GM23338 (cell line): ENCODE measurements around the gene BRICD5. TPM values are rescaled to one million over a fixed set of nuclear protein-coding genes. Genes with fewer than 3 reads are reported as not detected.
A peak's percentile ranks its signal among the peaks of the same experiment; 100 is the strongest.

Experiments used
- ATAC-seq: fragments of 200-7000 bp; cut with Tn5 transposase; 3 replicates; pipeline ENCODE4 v1.9.1; 2020
- DNase-seq: peaks from one replicate; pipeline ENCODE4 v3.0.0-alpha.2; 2015; ENCODE audit warnings: low spot score
- H2AFZ ChIP-seq: fragments of 200-600 bp; sonication (generic); 2 replicates; pipeline ENCODE4 v1.8.0; 2016; ENCODE audit warnings: antibody characterized with exemption, mild to moderate bottlenecking, moderate library complexity
- H3F3A ChIP-seq: fragments of 200-600 bp; sonication (generic); replicated peaks from 2 replicates; pipeline ENCODE4 v1.8.0; 2017; ENCODE audit warnings: antibody characterized with exemption, mixed run types, low read depth
- H3K27ac ChIP-seq: fragments of 200-600 bp; sonication (generic); 2 replicates; pipeline ENCODE4 v1.6.1; 2016; ENCODE audit warnings: low read depth
- H3K27me3 ChIP-seq: fragments of 200-600 bp; sonication (generic); 2 replicates; pipeline ENCODE4 v1.8.0; 2016; ENCODE audit warnings: mild to moderate bottlenecking, mixed run types, moderate library complexity; ENCODE audit not compliant: insufficient read depth
- H3K36me3 ChIP-seq: fragments of 200-600 bp; sonication (generic); 2 replicates; pipeline ENCODE4 v1.8.0; 2016; ENCODE audit warnings: mild to moderate bottlenecking; ENCODE audit not compliant: insufficient read depth
- H3K4me1 ChIP-seq: fragments of 200-600 bp; sonication (generic); 2 replicates; pipeline ENCODE4 v1.8.0; 2016; ENCODE audit warnings: mild to moderate bottlenecking, moderate library complexity; ENCODE audit not compliant: insufficient read depth
- H3K4me2 ChIP-seq: fragments of 200-600 bp; sonication (generic); 2 replicates; pipeline ENCODE4 v1.7.1; 2017; ENCODE audit warnings: mixed run types
- H3K4me3 ChIP-seq: fragments of 200-600 bp; sonication (generic); 2 replicates; pipeline ENCODE4 v1.6.1; 2016; ENCODE audit warnings: mixed run types
- H3K79me2 ChIP-seq: fragments of 200-600 bp; sonication (generic); replicated peaks from 2 replicates; pipeline ENCODE4 v1.8.0; 2017; ENCODE audit warnings: mild to moderate bottlenecking; ENCODE audit not compliant: insufficient read depth
- H3K9me2 ChIP-seq: fragments of 200-600 bp; sonication (generic); 2 replicates; pipeline ENCODE4 v1.8.0; 2017; ENCODE audit not compliant: insufficient read depth
- H4K20me1 ChIP-seq: fragments of 200-600 bp; sonication (generic); replicated peaks from 2 replicates; pipeline ENCODE4 v1.8.0; 2017; ENCODE audit warnings: mild to moderate bottlenecking; ENCODE audit not compliant: insufficient read depth
- H3K27ac Mint-ChIP-seq: 2 replicates; pipeline ENCODE4 v1.8.0; 2020; ENCODE audit warnings: inconsistent platforms, mild to moderate bottlenecking, moderate library complexity, mixed read lengths
- H3K27me3 Mint-ChIP-seq: 3 replicates; pipeline ENCODE4 v1.8.0; 2022; ENCODE audit warnings: low read depth, mild to moderate bottlenecking, moderate library complexity, mixed read lengths, inconsistent platforms; ENCODE audit not compliant: insufficient read depth, poor library complexity
- H3K36me3 Mint-ChIP-seq: 3 replicates; pipeline ENCODE4 v1.8.0; 2021; ENCODE audit warnings: low read depth, mild to moderate bottlenecking, inconsistent platforms, moderate library complexity, mixed read lengths
- H3K4me1 Mint-ChIP-seq: 3 replicates; pipeline ENCODE4 v1.8.0; 2020; ENCODE audit warnings: mild to moderate bottlenecking, inconsistent platforms, mixed read lengths
- H3K4me3 Mint-ChIP-seq: 3 replicates; pipeline ENCODE4 v1.8.0; 2021; ENCODE audit warnings: moderate library complexity, mild to moderate bottlenecking, inconsistent platforms, mixed read lengths
- H3K9me3 Mint-ChIP-seq: 3 replicates; pipeline ENCODE4 v1.8.0; 2020; ENCODE audit warnings: moderate library complexity, mild to moderate bottlenecking, inconsistent platforms, mixed read lengths
- ETS1 ChIP-seq: IDR thresholded peaks from 2 replicates; pipeline ENCODE4 v1.6.1; 2016; ENCODE audit warnings: antibody characterized with exemption
- JUNB ChIP-seq: IDR thresholded peaks from one replicate; pipeline ENCODE4 v1.6.1; 2016; ENCODE audit warnings: antibody characterized with exemption; ENCODE audit not compliant: unreplicated experiment
- POLR2AphosphoS5 ChIP-seq: IDR thresholded peaks from 2 replicates; pipeline ENCODE4 v1.6.1; 2016; ENCODE audit warnings: antibody characterized with exemption, low read depth
- REST ChIP-seq: IDR thresholded peaks from one replicate; pipeline ENCODE4 v1.6.1; 2018; ENCODE audit warnings: antibody characterized with exemption; ENCODE audit not compliant: unreplicated experiment
- STAT1 ChIP-seq: IDR thresholded peaks from one replicate; pipeline ENCODE4 v1.6.1; 2016; ENCODE audit warnings: antibody characterized with exemption; ENCODE audit not compliant: unreplicated experiment
- ZNF114 ChIP-seq: fragments of 250-450 bp; sonication (Bioruptor Pico); IDR thresholded peaks from 2 replicates; pipeline ENCODE4 v1.5.0; 2020; ENCODE audit warnings: mild to moderate bottlenecking, moderate library complexity
- ZNF331 ChIP-seq: fragments of 250-450 bp; sonication (Bioruptor Pico); IDR thresholded peaks from 2 replicates; pipeline ENCODE4 v1.5.0; 2020; ENCODE audit warnings: low read depth, mild to moderate bottlenecking, moderate library complexity
- ZNF462 ChIP-seq: fragments of 250-450 bp; sonication (Bioruptor Pico); IDR thresholded peaks from 2 replicates; pipeline ENCODE4 v1.5.0; 2020; ENCODE audit warnings: mild to moderate bottlenecking, moderate library complexity
- polyA plus RNA-seq: library from polyadenylated mRNA; unstranded; fragments of >200 nt; fragmentation: Nextera tagmentation; extraction: Ambion mirVana; gene quantifications from 2 replicates; pipeline ENCODE4 v1.2.1, GENCODE V29; 2016
- total RNA-seq: library from RNA; depleted of rRNA; stranded (reverse); fragments of >200 nt; shearing (Covaris generic); gene quantifications from 2 replicates; pipeline ENCODE4 v1.2.3, GENCODE V29; 2014

BRICD5 gene
- total and polyA plus RNA-seq, 2 experiments from 2014 or later = 5.3 to 6.3 TPM

DNA sequence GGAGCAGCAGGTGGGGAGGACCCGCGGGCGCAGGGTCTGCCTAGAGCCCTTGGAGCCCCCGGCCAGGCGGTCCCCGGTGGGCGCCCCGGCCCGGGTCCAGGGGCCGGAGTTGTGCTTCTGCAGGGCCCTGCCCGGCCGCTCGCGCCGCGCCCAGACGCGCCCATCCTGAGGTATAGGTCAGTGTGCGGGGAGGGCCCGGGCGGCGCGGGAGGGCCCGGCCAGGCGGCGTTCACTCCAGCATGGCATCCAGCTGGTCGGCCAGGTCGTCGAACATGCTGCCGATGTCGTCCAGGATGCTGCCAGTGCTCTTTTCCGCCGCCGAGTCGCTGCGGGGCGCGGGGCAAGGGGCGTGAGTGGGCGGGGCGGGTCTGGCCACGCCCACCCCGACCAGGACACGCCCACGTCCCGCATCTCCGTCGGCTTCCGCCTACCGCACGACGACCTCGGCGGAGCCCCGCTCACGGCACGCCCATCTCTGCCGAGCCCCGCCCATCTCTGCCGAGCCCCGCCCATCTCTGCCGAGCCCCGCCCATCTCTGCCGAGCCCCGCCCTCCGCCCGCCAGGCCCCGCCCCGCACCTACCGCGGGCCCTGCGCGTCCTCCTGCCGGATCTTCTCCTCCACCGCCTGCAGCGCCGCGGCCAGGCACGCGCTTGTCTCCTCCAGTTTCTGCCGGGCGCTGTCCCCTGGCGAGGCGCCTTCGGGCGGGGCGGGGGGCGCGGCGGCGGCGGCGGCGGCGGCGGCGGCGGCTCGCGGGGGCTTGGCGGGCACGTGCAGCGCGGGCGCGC is 32.1 kb downstream of the BRICD5 start:
- peak overlapping the region; percentile 67 for H3K4me2 ChIP-seq
- Mint-ChIP-seq H3K4me1 (peaks cover 6% of the 10 kb centered on the region), H3K9me3 (no peaks in the 10 kb centered on the region), H3K27ac (no peak overlapping the region), H3K4me3 (no peak overlapping the region), H3K27me3 (peaks cover 14% of the 10 kb centered on the region), H3K36me3 (peaks cover 26% of the 10 kb centered on the region)
- 0 out of 2 replicates have a peak, but pooled peaks cover 19% of the 10 kb centered on the region for H3F3A ChIP-seq
- no peaks in the 10 kb centered on the region for H3K27me3 ChIP-seq
- H4K20me1 ChIP-seq = no peaks in the 10 kb centered on the region; the same call in 1 of the 2 replicates
- H3K4me3 ChIP-seq = peak overlapping the region; percentile 42; the same call in 1 of the 2 replicates
- no peaks in the 10 kb centered on the region for H3K9me2 ChIP-seq
- TF ChIP-seq POLR2AphosphoS5 (peak; percentile 56), ZNF331 (CRISPR knock-in tag) (no peak)
- no peak overlapping the region for H2AFZ ChIP-seq
- no peaks in the 10 kb centered on the region for H3K4me1 ChIP-seq
- H3K36me3 ChIP-seq = no peaks in the 10 kb centered on the region; the same call in 1 of the 2 replicates
- H3K79me2 ChIP-seq = no peaks in the 10 kb centered on the region
- H3K27ac ChIP-seq = no peak overlapping the region
- peak; percentile 89 for DNase-seq
- peak; percentile 54 for ATAC-seq

DNA sequence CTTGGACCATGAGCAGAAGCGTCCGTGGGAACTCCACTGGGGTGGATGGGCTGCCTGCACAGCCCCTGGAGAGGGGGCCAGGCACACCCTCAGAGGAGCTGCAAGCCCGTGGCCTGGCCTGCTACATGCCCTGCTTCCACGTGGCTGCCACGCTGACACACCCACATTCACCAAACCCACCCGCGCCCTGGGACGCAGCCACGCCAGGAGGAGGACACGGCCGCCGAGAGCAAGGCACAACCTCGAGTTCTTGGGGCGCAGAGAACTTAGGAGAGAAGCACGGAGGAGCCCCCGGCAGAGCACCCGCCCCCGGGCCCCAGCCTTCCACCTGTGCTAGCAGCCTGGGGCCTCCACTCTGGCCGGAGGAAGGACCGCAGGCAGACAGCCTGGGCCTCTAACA is 33.1 kb downstream of the BRICD5 start:
- H3K36me3 ChIP-seq = no peaks in the 10 kb centered on the region; the same call in 1 of the 2 replicates
- TF ChIP-seq JUNB = no peak
- TF ChIP-seq REST = no peak
- no peak for TF ChIP-seq STAT1
- no peak for TF ChIP-seq ETS1
- no peak for TF ChIP-seq ZNF114 (CRISPR knock-in tag)
- TF ChIP-seq ZNF462 (CRISPR knock-in tag) = no peak
- H3K79me2 ChIP-seq = no peaks in the 10 kb centered on the region
- no peak overlapping the region for H3K27ac ChIP-seq
- H4K20me1 ChIP-seq = no peaks in the 10 kb centered on the region; the same call in 1 of the 2 replicates
- ATAC-seq (no peak), DNase-seq (no peak)
- H3K9me3 Mint-ChIP-seq = no peaks in the 10 kb centered on the region
- no peak overlapping the region for H3K4me2 ChIP-seq
- H2AFZ ChIP-seq = no peak overlapping the region
- H3F3A ChIP-seq = 0 out of 2 replicates have a peak, but pooled peaks cover 19% of the 10 kb centered on the region
- H3K27me3 ChIP-seq = no peaks in the 10 kb centered on the region
- H3K4me1 ChIP-seq = no peaks in the 10 kb centered on the region
- H3K36me3 Mint-ChIP-seq = peaks cover 30% of the 10 kb centered on the region
- H3K4me1 Mint-ChIP-seq = peaks cover 6% of the 10 kb centered on the region
- H3K4me3 ChIP-seq = no peak overlapping the region
- H3K27ac Mint-ChIP-seq = no peak overlapping the region
- no peak overlapping the region for H3K4me3 Mint-ChIP-seq
- no peaks in the 10 kb centered on the region for H3K9me2 ChIP-seq
- peaks cover 15% of the 10 kb centered on the region for H3K27me3 Mint-ChIP-seq
